ENCODE data around the gene TRABD.

The TRABD gene

GRCh38 chr22:50173311-50173982 lies 12.3 kb upstream of the TRABD start:
- no peak for ATAC-seq (ENCODE audit: low read depth)
- DNase-seq (ENCODE audit: low spot score) = no peak
- H3K4me3 ChIP-seq (ENCODE audit: severe bottlenecking) = no peak overlapping the region
- peaks cover 7% of the 10 kb centered on the region for H3K27me3 ChIP-seq (ENCODE audit: insufficient read depth, poor library complexity, severe bottlenecking)
- H3K36me3 ChIP-seq (ENCODE audit: low read depth) = no peaks in the 10 kb centered on the region
- H3K9me3 ChIP-seq (ENCODE audit: severe bottlenecking) = no peaks in the 10 kb centered on the region
- H3K4me1 ChIP-seq (ENCODE audit: insufficient read depth, poor library complexity, severe bottlenecking) = no peaks in the 10 kb centered on the region
- TF ChIP-seq CTCF (IDR thresholded peaks at IDR 0.05; ENCODE audit: poor library complexity, severe bottlenecking) = no peak
- H3K27ac ChIP-seq (ENCODE audit: poor library complexity, severe bottlenecking) = no peak overlapping the region

- Histone ChIP-seq H3K9me3 (ENCODE audit: severe bottlenecking) (no peaks in the 10 kb centered on the region), H3K27ac (ENCODE audit: poor library complexity, severe bottlenecking) (no peak overlapping the region), H3K27me3 (ENCODE audit: insufficient read depth, poor library complexity, severe bottlenecking) (peaks cover 4% of the 10 kb centered on the region), H3K36me3 (ENCODE audit: low read depth) (no peaks in the 10 kb centered on the region), H3K4me1 (ENCODE audit: insufficient read depth, poor library complexity, severe bottlenecking) (no peaks in the 10 kb centered on the region), H3K4me3 (ENCODE audit: severe bottlenecking) (no peak overlapping the region)
- TF ChIP-seq CTCF (IDR thresholded peaks at IDR 0.05; ENCODE audit: poor library complexity, severe bottlenecking) = no peak
- DNase-seq (ENCODE audit: low spot score) (no peak), ATAC-seq (ENCODE audit: low read depth) (no peak)
Observed at GRCh38 chr22:50173983-50174355, 11.7 kb upstream of the TRABD start.

DNA sequence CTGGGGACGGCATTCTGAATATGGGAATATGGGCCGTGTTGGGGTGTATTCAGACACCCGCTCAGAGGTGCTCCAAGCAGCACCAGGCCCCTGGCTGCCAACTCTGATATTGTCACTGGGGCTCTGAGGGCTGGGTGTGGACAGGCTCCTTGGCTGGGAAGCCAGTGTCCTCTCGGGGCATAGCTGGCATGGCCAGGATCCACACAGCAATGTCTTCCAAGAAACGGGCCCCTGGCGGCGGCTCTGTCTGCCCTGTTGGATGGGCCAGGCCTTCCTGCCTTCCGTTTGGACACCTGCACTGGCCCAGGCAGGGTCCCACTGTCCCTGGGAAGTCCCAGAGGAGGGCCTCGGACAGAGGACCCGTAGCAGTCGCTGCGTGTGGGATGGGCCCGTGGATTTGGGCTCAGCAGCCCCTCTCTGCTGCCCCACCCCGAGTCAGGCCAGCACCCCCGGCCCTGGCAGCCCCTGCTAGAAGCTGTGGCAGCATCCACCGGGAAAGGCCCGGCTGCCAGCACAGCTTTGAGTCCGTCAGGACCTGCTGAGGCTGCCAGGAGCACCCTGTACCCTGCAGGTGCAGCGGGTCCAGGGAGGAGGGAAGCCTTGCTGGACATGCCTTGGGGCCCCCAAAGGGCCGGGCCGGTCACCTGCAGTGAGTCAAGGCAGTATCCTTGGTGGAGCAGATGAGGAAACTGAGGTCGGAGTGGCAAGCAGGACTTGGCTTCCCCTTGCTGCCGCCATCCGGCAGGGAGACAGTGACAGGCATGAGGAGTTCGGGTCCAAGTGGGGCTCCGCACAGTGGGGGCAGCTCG lies 11.1 kb upstream of the TRABD start:
- DNase-seq (ENCODE audit: low spot score) = no peak
- H3K27ac ChIP-seq (ENCODE audit: poor library complexity, severe bottlenecking) = no peak overlapping the region
- H3K36me3 ChIP-seq (ENCODE audit: low read depth) = no peaks in the 10 kb centered on the region
- H3K4me1 ChIP-seq (ENCODE audit: insufficient read depth, poor library complexity, severe bottlenecking) = no peaks in the 10 kb centered on the region
- no peaks in the 10 kb centered on the region for H3K9me3 ChIP-seq (ENCODE audit: severe bottlenecking)
- no peak overlapping the region for H3K4me3 ChIP-seq (ENCODE audit: severe bottlenecking)
- ATAC-seq (ENCODE audit: low read depth) = no peak
- TF ChIP-seq CTCF (IDR thresholded peaks at IDR 0.05; ENCODE audit: poor library complexity, severe bottlenecking) = no peak
- no peaks in the 10 kb centered on the region for H3K27me3 ChIP-seq (ENCODE audit: insufficient read depth, poor library complexity, severe bottlenecking)

DNA sequence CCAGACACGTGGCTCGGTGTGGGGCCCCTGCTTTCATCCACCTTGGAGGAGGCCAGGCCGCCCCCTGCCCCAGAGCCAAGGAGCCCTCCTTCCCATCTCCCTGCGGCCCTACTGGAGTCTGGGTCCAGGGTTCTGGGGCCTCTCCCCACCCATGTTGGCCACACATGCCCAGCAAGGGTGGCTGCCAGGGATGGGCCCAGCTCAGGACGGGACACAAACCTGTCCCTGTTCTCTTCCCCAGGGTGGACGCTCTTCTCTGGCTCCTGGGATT lies 10.6 kb upstream of the TRABD start:
- no peaks in the 10 kb centered on the region for H3K36me3 ChIP-seq (ENCODE audit: low read depth)
- H3K4me3 ChIP-seq (ENCODE audit: severe bottlenecking) = no peak overlapping the region
- TF ChIP-seq CTCF (IDR thresholded peaks at IDR 0.05; ENCODE audit: poor library complexity, severe bottlenecking) = no peak
- DNase-seq (ENCODE audit: low spot score) = no peak
- no peaks in the 10 kb centered on the region for H3K4me1 ChIP-seq (ENCODE audit: insufficient read depth, poor library complexity, severe bottlenecking)
- no peaks in the 10 kb centered on the region for H3K27me3 ChIP-seq (ENCODE audit: insufficient read depth, poor library complexity, severe bottlenecking)
- H3K9me3 ChIP-seq (ENCODE audit: severe bottlenecking) = no peaks in the 10 kb centered on the region
- ATAC-seq (ENCODE audit: low read depth) = no peak
- no peak overlapping the region for H3K27ac ChIP-seq (ENCODE audit: poor library complexity, severe bottlenecking)

Data from RWPE2 (cell line).